ENCODE data around the gene SMC3. TPM values are rescaled to one million over a fixed set of nuclear protein-coding genes. Genes with fewer than 3 reads are reported as not detected.

SMC3 gene
- total RNA-seq, 1 experiment from 2014 or later = 25.4 TPM

DNA sequence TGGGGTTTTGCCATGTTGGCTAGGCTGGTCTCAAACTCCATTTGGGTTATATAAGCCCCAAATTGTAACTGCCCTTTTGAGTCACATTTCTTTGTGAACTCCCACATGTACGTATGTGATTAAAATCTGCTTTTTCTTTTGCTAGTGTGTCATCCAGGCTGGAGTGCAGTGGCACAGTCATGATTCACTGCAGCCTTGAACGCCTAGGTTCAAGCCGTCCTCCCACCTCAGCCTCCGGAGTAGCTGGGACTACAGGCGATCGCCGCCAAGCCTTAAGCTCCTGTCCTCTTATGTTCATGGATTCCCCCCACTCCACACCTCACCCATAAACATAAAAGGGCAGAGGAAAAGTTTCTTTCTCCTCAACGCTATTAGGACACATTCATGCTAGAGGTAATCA is 4.4 kb upstream of the SMC3 start:
- Histone ChIP-seq H3K36me3 (no peaks in the 10 kb centered on the region), H3K9me3 (0 out of 2 replicates have a peak, but pooled peaks cover 2% of the 10 kb centered on the region), H3K27me3 (no peaks in the 10 kb centered on the region), H3K4me3 (no peak overlapping the region)
- no peak for DNase-seq

DNA sequence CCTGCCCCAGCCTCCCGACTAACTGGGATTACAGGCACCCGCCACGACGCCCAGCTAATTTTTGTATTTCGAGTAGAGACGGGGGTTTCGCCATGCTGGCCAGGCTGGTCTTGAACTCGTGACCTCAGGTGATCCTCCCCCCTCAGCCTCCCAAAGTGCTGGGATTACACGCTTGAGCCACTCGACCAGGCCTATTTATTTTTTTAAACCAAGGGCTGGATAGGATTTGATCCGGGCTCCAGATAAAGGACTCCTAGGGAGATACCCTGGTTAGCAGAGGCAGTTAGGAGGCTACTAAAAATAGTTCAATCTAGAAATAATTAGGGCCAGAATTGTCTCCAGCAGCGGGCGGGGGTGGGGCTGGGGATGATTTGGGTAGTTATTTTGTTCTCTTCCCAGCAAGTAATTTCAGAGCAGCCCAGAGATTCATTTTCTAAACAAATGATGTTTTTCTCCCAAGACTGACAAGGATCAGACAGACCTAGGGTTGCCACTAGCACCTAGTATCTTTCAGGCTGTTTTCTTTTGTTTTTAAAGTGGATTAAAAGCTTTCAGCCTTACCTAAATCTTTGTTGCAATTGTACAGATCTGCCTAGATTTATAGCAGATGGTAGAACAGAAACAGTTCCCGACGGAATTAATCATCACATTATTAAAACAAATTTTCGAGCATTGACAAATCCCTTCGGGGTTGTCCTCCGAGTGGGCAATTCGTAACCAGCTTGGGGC is 859 bp upstream of the SMC3 start:
- Histone ChIP-seq H3K9me3 (no peaks in the 10 kb centered on the region), H3K27me3 (no peaks in the 10 kb centered on the region), H3K36me3 (peaks cover 20% of the 10 kb centered on the region), H3K4me3 (peak overlapping the region; percentile 95)
- DNase-seq = no peak

DNA sequence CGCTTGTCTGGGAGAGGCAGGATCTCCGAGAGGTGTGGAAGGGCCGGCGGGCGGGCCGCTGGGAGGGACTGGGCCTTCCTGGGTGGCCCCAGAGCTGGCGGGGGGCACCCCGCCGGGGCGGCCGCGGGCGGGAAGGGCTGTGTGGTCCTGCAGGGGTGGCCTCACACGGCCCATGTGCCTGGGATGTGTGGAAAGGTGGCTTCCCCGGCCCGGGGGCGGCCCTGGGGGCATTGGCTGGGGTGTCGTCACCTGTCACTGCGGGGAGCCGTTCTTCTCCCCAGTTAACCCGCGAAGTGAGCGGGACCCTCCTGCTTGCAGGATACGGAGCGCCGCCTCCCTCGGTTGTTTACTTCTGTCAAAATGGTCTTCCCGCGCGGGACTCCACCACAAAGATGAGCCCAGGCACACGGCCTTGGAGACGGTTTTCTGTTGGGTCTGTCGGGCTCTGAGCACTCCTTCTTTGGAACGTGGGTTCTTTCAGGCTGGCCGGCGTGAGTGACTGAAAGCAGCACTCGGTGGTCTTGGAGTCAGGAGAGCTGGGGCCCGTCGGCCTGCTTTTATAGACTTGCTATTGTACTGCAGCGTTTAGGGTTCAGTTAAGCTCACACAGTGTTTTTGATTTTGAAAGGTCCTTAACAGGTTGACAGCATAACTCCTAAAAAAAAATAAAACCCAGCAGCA is 700 bp downstream of the SMC3 start:
- no peak for DNase-seq
- peaks cover 20% of the 10 kb centered on the region for H3K36me3 ChIP-seq

GRCh38 chr10:110569122-110569521 is 1.6 kb downstream of the SMC3 start:
- peaks cover 23% of the 10 kb centered on the region for H3K36me3 ChIP-seq
- no peaks in the 10 kb centered on the region for H3K9me3 ChIP-seq
- H3K27me3 ChIP-seq = no peaks in the 10 kb centered on the region
- DNase-seq = no peak
- peak overlapping the region; percentile 95 for H3K4me3 ChIP-seq

More for the DNA sequence above, 700 bp downstream of the SMC3 start:
- peak overlapping the region; percentile 95 for H3K4me3 ChIP-seq
- H3K27me3 ChIP-seq = no peaks in the 10 kb centered on the region
- H3K9me3 ChIP-seq = no peaks in the 10 kb centered on the region

GRCh38 chr10:110569736-110570135 is 2.2 kb downstream of the SMC3 start:
- peaks cover 26% of the 10 kb centered on the region for H3K36me3 ChIP-seq
- DNase-seq = no peak
- no peak overlapping the region for H3K4me3 ChIP-seq
- no peaks in the 10 kb centered on the region for H3K27me3 ChIP-seq
- no peaks in the 10 kb centered on the region for H3K9me3 ChIP-seq

GRCh38 chr10:110571093-110571743 is 3.7 kb downstream of the SMC3 start:
- DNase-seq = no peak
- Histone ChIP-seq H3K36me3 (peaks cover 36% of the 10 kb centered on the region), H3K4me3 (no peak overlapping the region), H3K27me3 (no peaks in the 10 kb centered on the region), H3K9me3 (no peaks in the 10 kb centered on the region)

GRCh38 chr10:110572862-110573261 is 5.4 kb downstream of the SMC3 start:
- no peaks in the 10 kb centered on the region for H3K9me3 ChIP-seq
- DNase-seq = no peak
- H3K4me3 ChIP-seq = no peak overlapping the region
- H3K27me3 ChIP-seq = no peaks in the 10 kb centered on the region
- H3K36me3 ChIP-seq = peaks cover 41% of the 10 kb centered on the region

- DNase-seq = no peak
- H3K4me3 ChIP-seq = no peak overlapping the region
- peaks cover 52% of the 10 kb centered on the region for H3K36me3 ChIP-seq
- no peaks in the 10 kb centered on the region for H3K9me3 ChIP-seq
- H3K27me3 ChIP-seq = no peaks in the 10 kb centered on the region
Observed at GRCh38 chr10:110574420-110574819, 6.9 kb downstream of the SMC3 start.

GRCh38 chr10:110576220-110576619 is 8.7 kb downstream of the SMC3 start:
- peaks cover 53% of the 10 kb centered on the region for H3K36me3 ChIP-seq
- H3K9me3 ChIP-seq = no peaks in the 10 kb centered on the region
- H3K27me3 ChIP-seq = no peaks in the 10 kb centered on the region
- no peak overlapping the region for H3K4me3 ChIP-seq
- peak; percentile 9 for DNase-seq

DNA sequence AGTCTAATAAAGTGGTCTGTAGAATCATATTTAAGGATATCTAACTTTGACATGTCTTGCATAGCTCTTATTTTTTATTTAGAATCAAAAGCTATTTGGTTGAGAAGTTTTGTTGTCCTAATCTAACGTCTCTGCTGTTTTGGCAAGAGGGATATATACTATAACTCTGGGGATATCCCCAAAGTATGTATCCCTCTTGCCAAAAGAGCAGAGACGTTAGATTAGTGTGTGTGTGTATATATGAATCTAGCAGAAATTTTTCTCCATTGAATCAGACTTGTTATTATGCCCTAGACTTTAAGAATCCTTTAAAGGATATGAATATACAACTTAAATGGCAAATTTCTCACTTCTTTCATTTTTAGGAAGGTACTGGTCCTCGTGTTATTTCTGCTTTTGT is 9.6 kb downstream of the SMC3 start:
- H3K27me3 ChIP-seq = no peaks in the 10 kb centered on the region
- no peak for DNase-seq
- peaks cover 61% of the 10 kb centered on the region for H3K36me3 ChIP-seq
- no peak overlapping the region for H3K4me3 ChIP-seq
- no peaks in the 10 kb centered on the region for H3K9me3 ChIP-seq

DNA sequence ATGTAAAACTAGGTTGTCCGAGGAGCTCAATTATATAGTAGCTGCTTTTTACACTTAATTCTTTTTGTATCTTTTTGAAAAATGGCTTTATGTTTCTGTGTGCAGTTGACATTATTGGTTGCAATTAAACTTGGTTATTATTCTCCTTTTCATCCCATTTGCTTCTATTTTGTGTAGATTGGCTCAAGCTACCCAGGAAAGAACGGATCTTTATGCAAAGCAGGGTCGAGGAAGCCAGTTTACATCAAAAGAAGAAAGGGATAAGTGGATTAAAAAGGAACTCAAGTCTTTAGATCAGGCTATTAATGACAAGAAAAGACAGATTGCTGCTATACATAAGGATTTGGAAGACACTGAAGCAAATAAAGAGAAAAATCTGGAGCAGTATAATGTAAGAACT is 16.5 kb downstream of the SMC3 start:
- Histone ChIP-seq H3K4me3 (no peak overlapping the region), H3K36me3 (peaks cover 82% of the 10 kb centered on the region), H3K9me3 (no peaks in the 10 kb centered on the region), H3K27me3 (no peaks in the 10 kb centered on the region)
- no peak for DNase-seq

- no peak overlapping the region for H3K4me3 ChIP-seq
- H3K9me3 ChIP-seq = no peaks in the 10 kb centered on the region
- peaks cover 82% of the 10 kb centered on the region for H3K36me3 ChIP-seq
- no peak for DNase-seq
- H3K27me3 ChIP-seq = no peaks in the 10 kb centered on the region
Observed at GRCh38 chr10:110591760-110592159, 24.3 kb downstream of the SMC3 start.

- H3K27me3 ChIP-seq = no peaks in the 10 kb centered on the region
- no peaks in the 10 kb centered on the region for H3K9me3 ChIP-seq
- no peak for DNase-seq
- H3K36me3 ChIP-seq = peaks cover 61% of the 10 kb centered on the region
- H3K4me3 ChIP-seq = no peak overlapping the region
Observed at GRCh38 chr10:110597476-110597875, 30.0 kb downstream of the SMC3 start.

DNA sequence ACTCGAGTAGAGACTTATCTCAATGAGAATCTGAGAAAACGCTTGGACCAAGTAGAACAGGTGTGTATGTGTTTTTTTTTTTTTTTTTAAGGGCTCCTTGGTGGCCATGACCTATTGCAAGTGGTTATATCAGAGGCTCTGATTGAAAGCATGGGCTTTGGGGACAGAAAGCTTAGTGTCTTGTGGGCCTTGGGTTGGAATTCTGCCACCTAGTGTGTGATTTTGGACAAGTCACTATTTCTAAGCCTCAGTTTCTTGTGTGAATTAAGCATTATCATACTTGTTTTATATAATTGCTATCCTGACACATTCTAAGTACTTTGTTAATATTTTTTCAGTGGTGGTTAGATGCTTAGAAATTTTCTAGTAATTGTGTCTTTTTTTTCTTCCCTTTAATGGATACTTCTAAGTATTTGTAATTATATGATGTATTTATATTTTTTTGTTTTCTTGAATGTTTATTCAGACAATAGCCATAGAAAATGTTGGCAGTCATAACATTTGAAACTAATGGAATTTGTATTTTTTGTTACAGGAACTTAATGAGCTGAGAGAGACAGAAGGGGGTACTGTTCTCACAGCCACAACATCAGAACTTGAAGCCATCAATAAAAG is 33.1 kb downstream of the SMC3 start:
- H3K36me3 ChIP-seq = peaks cover 61% of the 10 kb centered on the region
- no peak overlapping the region for H3K4me3 ChIP-seq
- H3K27me3 ChIP-seq = no peaks in the 10 kb centered on the region
- no peak for DNase-seq
- no peaks in the 10 kb centered on the region for H3K9me3 ChIP-seq

- Histone ChIP-seq H3K4me3 (no peak overlapping the region), H3K27me3 (no peaks in the 10 kb centered on the region), H3K36me3 (peaks cover 58% of the 10 kb centered on the region), H3K9me3 (no peaks in the 10 kb centered on the region)
- DNase-seq = no peak
Observed at GRCh38 chr10:110601581-110601980, 34.1 kb downstream of the SMC3 start.

DNA sequence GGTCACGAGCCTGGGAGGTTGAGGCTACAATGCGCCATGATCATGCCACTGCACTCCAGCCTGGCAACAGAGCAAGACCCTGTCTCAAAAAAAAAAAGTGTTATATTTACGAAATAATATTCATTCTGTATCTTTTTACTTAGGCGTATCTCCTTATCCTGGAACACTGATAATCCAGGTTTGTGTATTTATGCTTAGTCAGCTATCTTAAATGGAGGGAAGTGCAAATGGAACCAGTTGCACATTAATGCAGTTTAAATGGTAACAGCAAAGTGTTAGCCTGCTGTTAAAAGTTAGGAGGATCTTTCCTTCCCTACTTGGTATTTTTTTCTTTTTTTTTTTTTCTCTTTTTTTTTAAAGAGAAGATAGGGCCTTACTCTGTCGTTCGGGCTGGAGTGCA is 40.6 kb downstream of the SMC3 start:
- H3K9me3 ChIP-seq = no peaks in the 10 kb centered on the region
- no peak overlapping the region for H3K4me3 ChIP-seq
- H3K36me3 ChIP-seq = peaks cover 22% of the 10 kb centered on the region
- DNase-seq = no peak
- no peaks in the 10 kb centered on the region for H3K27me3 ChIP-seq

- DNase-seq = no peak
- Histone ChIP-seq H3K9me3 (no peaks in the 10 kb centered on the region), H3K36me3 (peaks cover 14% of the 10 kb centered on the region)
Observed at GRCh38 chr10:110609605-110610004, 42.1 kb downstream of the SMC3 start.

More at GRCh38 chr10:110609605-110610004, 42.1 kb downstream of the SMC3 start:
- Histone ChIP-seq H3K27me3 (no peaks in the 10 kb centered on the region), H3K4me3 (no peak overlapping the region)

All from MG63 (cell line).